ENCODE results near the gene ZNF324. TPM values are rescaled to one million over a fixed set of nuclear protein-coding genes. Genes with fewer than 3 reads are reported as not detected.

Gene ZNF324
- total RNA-seq, 1 experiment from 2014 or later, result 12.7 TPM

- Histone ChIP-seq H3K9me3 (ENCODE audit: control insufficient read depth, low read depth, low read length) (peaks cover 69% of the 10 kb centered on the region), H3K18ac (ENCODE audit: insufficient read length, low read depth, low read length) (no peak overlapping the region), H3K79me2 (ENCODE audit: insufficient read depth, low read length) (no peaks in the 10 kb centered on the region), H2BK12ac (ENCODE audit: insufficient read length, low read depth, low read length) (no peak overlapping the region), H3K27me3 (ENCODE audit: insufficient read depth, low read length) (no peaks in the 10 kb centered on the region), H2BK5ac (ENCODE audit: insufficient read length, low read length) (no peak overlapping the region), H4K8ac (replicated peaks; ENCODE audit: insufficient read length, low read depth, low read length) (no peak overlapping the region), H2BK120ac (ENCODE audit: low read depth, low read length, poor library complexity, severe bottlenecking) (no peak overlapping the region), H3K14ac (ENCODE audit: insufficient read depth, low read length) (no peak overlapping the region), H3K23me2 (ENCODE audit: insufficient read length, low read depth, low read length, poor library complexity, severe bottlenecking) (peaks cover 2% of the 10 kb centered on the region), H3K79me1 (ENCODE audit: insufficient read depth, low read depth, low read length, poor library complexity, severe bottlenecking) (no peaks in the 10 kb centered on the region), H4K20me1 (ENCODE audit: control insufficient read depth, insufficient read depth, insufficient read length) (no peaks in the 10 kb centered on the region), H3K23ac (ENCODE audit: insufficient read length, low read depth, low read length) (no peak overlapping the region), H3K56ac (ENCODE audit: insufficient read length, low read depth, low read length) (no peak overlapping the region), H3K4ac (ENCODE audit: low read depth, low read length) (no peak overlapping the region), H3K9ac (ENCODE audit: extremely low read depth, insufficient read length, low read length) (no peak overlapping the region), H2AK5ac (ENCODE audit: insufficient read length, low read length) (no peak overlapping the region), H3K4me2 (ENCODE audit: insufficient read depth, insufficient read length, low read length) (no peak overlapping the region), H4K91ac (ENCODE audit: insufficient read length, low read depth, low read length) (no peak overlapping the region), H4K5ac (ENCODE audit: insufficient read length, low read depth, low read length) (no peak overlapping the region), H3T11ph (ENCODE audit: low read length) (no peak overlapping the region), H2AFZ (ENCODE audit: low read length) (no peak overlapping the region), H2BK20ac (ENCODE audit: low read depth, low read length, poor library complexity, severe bottlenecking) (no peak overlapping the region), H3K27ac (ENCODE audit: insufficient read length, low read depth, low read length) (no peak overlapping the region), H3K4me1 (ENCODE audit: insufficient read depth, low read length) (peaks cover 1% of the 10 kb centered on the region), H2BK15ac (ENCODE audit: low read depth, low read length) (no peak overlapping the region)
- no peak for TF ChIP-seq CTCF (conservative IDR thresholded peaks at IDR 0.05)
- WGBS (ENCODE audit: extremely low coverage, insufficient read length, low lambda C conversion rate), result no CpG with 5 or more reads among the region's 2 CpGs
- Mint-ChIP-seq H3K4me3 (no peak overlapping the region), H3K4me1 (peaks cover 0 to 3% of the 10 kb centered on the region in 2 experiments; a peak in 2 of 4 replicates), H3K9me3 (peaks cover 92 to 96% of the 10 kb centered on the region in 2 experiments), H3K27me3 (ENCODE audit: low read depth) (peaks cover 39% of the 10 kb centered on the region), H3K36me3 (ENCODE audit: insufficient read depth in 1 of 3, low read depth in 3 of 3) (peaks cover 16 to 84% (median 71%) of the 10 kb centered on the region in 3 experiments), H3K27ac (no peak overlapping the region)
- no peak for DNase-seq
Observed at GRCh38 chr19:58434217-58434616, 32.7 kb upstream of the ZNF324 start.

All from H9 (cell line).